Endodermal cell (in vitro differentiated cells): ENCODE results near the gene LRSAM1. TPM values are rescaled to one million over a fixed set of nuclear protein-coding genes. Genes with fewer than 3 reads are reported as not detected.

Source experiments
- DNase-seq: peaks from one replicate; pipeline ENCODE4 v3.0.0-alpha.2; 2017
- H3K27ac ChIP-seq: 2 replicates; pipeline ENCODE4 v1.5.1; 2013; ENCODE audit warnings: mild to moderate bottlenecking, low read depth, low read length, moderate library complexity
- H3K27me3 ChIP-seq: 2 replicates; pipeline ENCODE4 v1.6.1; 2013; ENCODE audit warnings: mild to moderate bottlenecking, low read length, moderate library complexity; ENCODE audit not compliant: insufficient read depth, control insufficient read depth, poor library complexity, severe bottlenecking
- H3K36me3 ChIP-seq: 2 replicates; pipeline ENCODE4 v1.7.0; 2013; ENCODE audit warnings: mild to moderate bottlenecking, low read length, moderate library complexity; ENCODE audit not compliant: control insufficient read depth, insufficient read depth
- H3K4me1 ChIP-seq: one replicate; pipeline ENCODE4 v1.7.0; 2013; ENCODE audit warnings: low read length; ENCODE audit not compliant: control insufficient read depth, insufficient read depth
- H3K4me3 ChIP-seq: 2 replicates; pipeline ENCODE4 v1.5.1; 2013; ENCODE audit warnings: mild to moderate bottlenecking, low read length, moderate library complexity
- H3K9ac ChIP-seq: 2 replicates; pipeline ENCODE4 v1.6.1; 2013; ENCODE audit warnings: mild to moderate bottlenecking, low read length, moderate library complexity; ENCODE audit not compliant: poor library complexity, severe bottlenecking; ENCODE audit errors: extremely low read depth
- H3K9me3 ChIP-seq: 2 replicates; pipeline ENCODE4 v1.6.1; 2013; ENCODE audit warnings: mild to moderate bottlenecking, low read length, moderate library complexity; ENCODE audit not compliant: control insufficient read depth
- H3K27ac Mint-ChIP-seq: 2 replicates; pipeline ENCODE4 v1.8.0; 2020; ENCODE audit warnings: mixed read lengths
- H3K27me3 Mint-ChIP-seq: 2 replicates; pipeline ENCODE4 v1.8.0; 2021; ENCODE audit warnings: mild to moderate bottlenecking, mixed read lengths; ENCODE audit not compliant: insufficient read depth
- H3K36me3 Mint-ChIP-seq: 2 replicates; pipeline ENCODE4 v1.8.0; 2020; ENCODE audit warnings: low read depth, mixed read lengths
- H3K4me1 Mint-ChIP-seq: 2 replicates; pipeline ENCODE4 v1.8.0; 2020; ENCODE audit warnings: mixed read lengths
- H3K4me3 Mint-ChIP-seq: 2 replicates; pipeline ENCODE4 v1.8.0; 2020; ENCODE audit warnings: mild to moderate bottlenecking, moderate library complexity, mixed read lengths
- H3K9me3 Mint-ChIP-seq: 2 replicates; pipeline ENCODE4 v1.8.0; 2020; ENCODE audit warnings: mild to moderate bottlenecking, mixed read lengths
- WGBS, 2 experiments: methylation state at CpG; one replicate each; pipeline versions ENCODE4 v1.1.5 to v1.1.7; 2013; ENCODE audit warnings: missing lambda C conversion rate in 2 of 2, mixed read lengths in 1 of 2; ENCODE audit not compliant: insufficient coverage in 1 of 2, insufficient read length in 1 of 2; 5-methylcytosine and 5-hydroxymethylcytosine counted together
- total RNA-seq, 2 donors: library from RNA; stranded (reverse); fragmentation: NEBNext Ultra II Directional in 1 of 2; extraction: Animal tissue kit (Norgen Biotek cat#: 25700) in 1 of 2; gene quantifications; 2 replicates in 1 of 2; 3 replicates in 1 of 2; pipeline ENCODE4 v1.2.1, GENCODE V29; 2021
- TF ChIP-seq, protein P1 (sequence below): fragments of 200-600 bp; sonication (generic); conservative IDR thresholded peaks from 2 replicates; pipeline ENCODE4 v1.5.0; 2021; ENCODE audit warnings: antibody characterized with exemption, mild to moderate bottlenecking

Gene LRSAM1
- total RNA-seq, 2 donors from 2014 or later = 18.4 to 19.8 TPM

DNA sequence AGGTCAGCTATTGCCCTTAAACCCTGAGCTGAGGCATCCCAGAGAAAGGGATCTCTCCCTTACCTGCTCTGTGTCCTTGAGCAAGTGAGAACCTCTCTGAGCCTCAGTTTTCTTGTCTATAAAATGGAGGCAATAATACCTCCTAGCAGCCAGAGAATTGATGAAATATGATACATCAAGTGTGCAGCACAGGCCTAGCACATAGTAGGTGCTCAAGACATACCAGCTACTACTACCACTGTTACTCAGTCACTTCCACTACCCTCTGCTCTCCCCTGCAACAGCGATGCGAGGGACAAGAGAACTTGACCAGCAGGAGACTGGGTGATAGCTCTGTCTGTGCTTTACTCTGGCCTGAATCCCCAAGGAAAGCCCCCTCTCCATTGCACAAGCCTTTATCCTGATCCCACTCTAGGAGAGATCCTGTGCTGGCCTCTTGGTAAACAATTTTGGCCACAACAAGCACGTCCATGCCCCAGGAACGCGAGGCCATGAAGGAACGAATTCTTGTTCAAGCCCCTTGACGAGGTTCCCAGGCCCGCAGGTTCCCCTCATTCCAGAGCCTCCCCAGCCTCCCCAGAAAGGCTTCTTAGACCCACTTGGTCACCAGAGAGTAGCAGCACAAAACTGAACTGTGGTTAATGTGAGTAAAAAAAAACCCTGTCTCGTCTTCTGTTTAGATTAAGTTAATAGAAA, 39.4 kb downstream of the LRSAM1 start:
- H3K36me3 Mint-ChIP-seq = peaks cover 30% of the 10 kb centered on the region
- no peak overlapping the region for H3K27ac ChIP-seq
- H3K4me3 Mint-ChIP-seq = no peak overlapping the region
- H3K4me1 ChIP-seq = no peaks in the 10 kb centered on the region
- TF ChIP-seq, protein P1, sequence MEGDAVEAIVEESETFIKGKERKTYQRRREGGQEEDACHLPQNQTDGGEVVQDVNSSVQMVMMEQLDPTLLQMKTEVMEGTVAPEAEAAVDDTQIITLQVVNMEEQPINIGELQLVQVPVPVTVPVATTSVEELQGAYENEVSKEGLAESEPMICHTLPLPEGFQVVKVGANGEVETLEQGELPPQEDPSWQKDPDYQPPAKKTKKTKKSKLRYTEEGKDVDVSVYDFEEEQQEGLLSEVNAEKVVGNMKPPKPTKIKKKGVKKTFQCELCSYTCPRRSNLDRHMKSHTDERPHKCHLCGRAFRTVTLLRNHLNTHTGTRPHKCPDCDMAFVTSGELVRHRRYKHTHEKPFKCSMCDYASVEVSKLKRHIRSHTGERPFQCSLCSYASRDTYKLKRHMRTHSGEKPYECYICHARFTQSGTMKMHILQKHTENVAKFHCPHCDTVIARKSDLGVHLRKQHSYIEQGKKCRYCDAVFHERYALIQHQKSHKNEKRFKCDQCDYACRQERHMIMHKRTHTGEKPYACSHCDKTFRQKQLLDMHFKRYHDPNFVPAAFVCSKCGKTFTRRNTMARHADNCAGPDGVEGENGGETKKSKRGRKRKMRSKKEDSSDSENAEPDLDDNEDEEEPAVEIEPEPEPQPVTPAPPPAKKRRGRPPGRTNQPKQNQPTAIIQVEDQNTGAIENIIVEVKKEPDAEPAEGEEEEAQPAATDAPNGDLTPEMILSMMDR = no peak
- DNase-seq = no peak
- H3K9me3 Mint-ChIP-seq = no peaks in the 10 kb centered on the region
- no peak overlapping the region for H3K27ac Mint-ChIP-seq
- no peaks in the 10 kb centered on the region for H3K27me3 Mint-ChIP-seq
- no peak overlapping the region for H3K4me3 ChIP-seq
- H3K27me3 ChIP-seq = no peaks in the 10 kb centered on the region
- H3K9ac ChIP-seq = no peak overlapping the region
- no peaks in the 10 kb centered on the region for H3K9me3 ChIP-seq
- 93 to 95% methylated on average over 9 of the region's 9 CpGs for WGBS, 2 experiments
- H3K4me1 Mint-ChIP-seq = peaks cover 3% of the 10 kb centered on the region
- H3K36me3 ChIP-seq = peaks cover 38% of the 10 kb centered on the region

DNA sequence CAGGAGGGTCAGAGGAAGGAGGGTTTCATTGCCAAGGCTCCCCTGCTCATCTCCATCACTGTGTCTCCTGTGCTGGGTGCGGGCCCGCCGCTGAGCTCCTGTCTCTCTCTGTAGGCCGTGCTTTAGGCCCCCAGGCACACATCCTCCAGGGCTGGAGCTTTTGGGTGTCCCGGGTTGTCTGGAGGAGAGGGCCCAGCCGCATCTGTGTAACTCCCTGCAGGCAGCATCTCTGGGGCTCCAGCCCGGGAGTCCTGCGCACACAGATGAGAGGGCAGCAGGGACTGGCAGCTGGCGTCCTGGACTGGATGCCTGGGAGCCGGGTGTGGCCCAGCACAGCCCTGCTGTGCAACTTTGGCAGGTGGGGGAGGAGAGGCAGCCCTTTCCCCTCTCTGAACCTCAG, 40.2 kb downstream of the LRSAM1 start:
- no peak for DNase-seq
- no peaks in the 10 kb centered on the region for H3K27me3 Mint-ChIP-seq
- no peak overlapping the region for H3K27ac Mint-ChIP-seq
- TF ChIP-seq, protein P1 = no peak
- H3K9ac ChIP-seq = no peak overlapping the region
- 94 to 96% methylated on average over 3 to 10 of the region's 10 CpGs for WGBS, 2 experiments
- H3K9me3 ChIP-seq = no peaks in the 10 kb centered on the region
- no peaks in the 10 kb centered on the region for H3K4me1 ChIP-seq
- no peaks in the 10 kb centered on the region for H3K9me3 Mint-ChIP-seq
- peaks cover 40% of the 10 kb centered on the region for H3K36me3 ChIP-seq
- H3K27ac ChIP-seq = no peak overlapping the region
- H3K4me3 ChIP-seq = no peak overlapping the region
- no peaks in the 10 kb centered on the region for H3K27me3 ChIP-seq
- peaks cover 31% of the 10 kb centered on the region for H3K36me3 Mint-ChIP-seq
- H3K4me1 Mint-ChIP-seq = peaks cover 3% of the 10 kb centered on the region
- no peak overlapping the region for H3K4me3 Mint-ChIP-seq

DNA sequence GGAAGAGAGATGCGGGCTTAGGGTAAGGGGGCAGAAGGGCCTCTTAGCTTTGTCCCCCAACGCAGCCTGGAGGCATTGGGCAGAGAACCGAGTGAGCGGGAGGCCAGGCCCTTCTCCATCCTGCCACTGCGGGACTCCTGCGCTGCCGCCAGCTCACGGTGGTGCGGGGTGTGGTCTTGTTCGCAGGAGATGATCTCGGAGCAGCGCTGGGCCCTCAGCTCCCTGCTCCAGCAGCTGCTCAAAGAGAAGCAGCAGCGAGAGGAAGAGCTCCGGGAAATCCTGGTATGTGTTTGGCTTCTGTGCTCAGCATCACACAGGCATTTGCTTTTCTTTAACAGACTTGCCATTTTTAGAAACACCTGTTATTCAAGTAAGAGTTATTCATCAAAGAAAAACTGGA, 41.3 kb downstream of the LRSAM1 start:
- Mint-ChIP-seq H3K27ac (no peak overlapping the region), H3K27me3 (no peaks in the 10 kb centered on the region), H3K4me1 (peaks cover 3% of the 10 kb centered on the region), H3K36me3 (peaks cover 28% of the 10 kb centered on the region), H3K9me3 (no peaks in the 10 kb centered on the region), H3K4me3 (no peak overlapping the region)
- Histone ChIP-seq H3K9me3 (no peaks in the 10 kb centered on the region), H3K9ac (no peak overlapping the region), H3K4me1 (no peaks in the 10 kb centered on the region), H3K36me3 (peaks cover 48% of the 10 kb centered on the region), H3K27me3 (no peaks in the 10 kb centered on the region), H3K27ac (peak overlapping the region; percentile 70), H3K4me3 (no peak overlapping the region)
- TF ChIP-seq, protein P1 = no peak
- no peak for DNase-seq
- 88 to 96% methylated on average over 12 to 14 of the region's 14 CpGs for WGBS, 2 experiments
